ENCODE results near the gene FCER1G. TPM values are rescaled to one million over a fixed set of nuclear protein-coding genes. Genes with fewer than 3 reads are reported as not detected.

The FCER1G gene
- polyA plus RNA-seq, 1 donor from 2014 or later: 3.5 TPM

- Histone ChIP-seq H3K27ac (ENCODE audit: low read length) (no peak within 1 kb of the TSS), H3K9me2 (ENCODE audit: insufficient read depth, low read length) (no peaks in the 10 kb centered on the region), H3K27me3 (ENCODE audit: insufficient read depth, low read depth, low read length) (no peaks in the 10 kb centered on the region), H3F3A (ENCODE audit: insufficient read depth, low read length, poor library complexity, severe bottlenecking) (no peaks in the 10 kb centered on the region), H3K9ac (ENCODE audit: low read length) (no peak within 1 kb of the TSS), H2AFZ (ENCODE audit: low read depth, low read length) (no peak within 1 kb of the TSS), H4K20me1 (ENCODE audit: insufficient read depth) (no peaks in the 10 kb centered on the region), H3K79me2 (replicated peaks; ENCODE audit: insufficient read depth, low read length) (no peaks in the 10 kb centered on the region), H3K4me2 (ENCODE audit: low read length) (no peak within 1 kb of the TSS), H3K9me3 (ENCODE audit: low read length) (no peaks in the 10 kb centered on the region), H3K4me3 (ENCODE audit: low read length) (no peak within 1 kb of the TSS), H3K36me3 (ENCODE audit: insufficient read depth, low read length) (no peaks in the 10 kb centered on the region)
- TF ChIP-seq TAF1 (IDR thresholded peaks at IDR 0.05; ENCODE audit: low read depth) (no peak), CTCF (IDR thresholded peaks at IDR 0.05; ENCODE audit: poor library complexity, severe bottlenecking) (no peak), POLR2AphosphoS5 (IDR thresholded peaks at IDR 0.05) (no peak), EP300 (conservative IDR thresholded peaks at IDR 0.05; ENCODE audit: poor library complexity, severe bottlenecking) (no peak)
These were observed 23.0 kb downstream of the FCER1G start, which contains the start of gene NR1I3 for GRCh38 chr1:161238039-161238473. Gene NR1I3, minus strand, starts transcription at chr1:161238203. Its CDS starts 1,638 bp downstream, at chr1:161236565.

- H3K27ac ChIP-seq (ENCODE audit: low read length): no peak overlapping the region
- H3K79me2 ChIP-seq (replicated peaks; ENCODE audit: insufficient read depth, low read length): no peaks in the 10 kb centered on the region
- H3K9me2 ChIP-seq (ENCODE audit: insufficient read depth, low read length): no peaks in the 10 kb centered on the region
- no peak for TF ChIP-seq SMC3 (conservative IDR thresholded peaks at IDR 0.05; ENCODE audit: poor library complexity)
- TF ChIP-seq RAD21 (conservative IDR thresholded peaks at IDR 0.05): no peak
- no peak for TF ChIP-seq TAF1 (IDR thresholded peaks at IDR 0.05; ENCODE audit: low read depth)
- no peak for TF ChIP-seq EZH2 (IDR thresholded peaks at IDR 0.05; ENCODE audit: borderline replicate concordance, insufficient read depth, low read length, poor library complexity, severe bottlenecking)
- TF ChIP-seq CTCF (IDR thresholded peaks at IDR 0.05; ENCODE audit: poor library complexity, severe bottlenecking): no peak
- no peak for TF ChIP-seq POLR2AphosphoS5 (IDR thresholded peaks at IDR 0.05)
- TF ChIP-seq, protein P1, sequence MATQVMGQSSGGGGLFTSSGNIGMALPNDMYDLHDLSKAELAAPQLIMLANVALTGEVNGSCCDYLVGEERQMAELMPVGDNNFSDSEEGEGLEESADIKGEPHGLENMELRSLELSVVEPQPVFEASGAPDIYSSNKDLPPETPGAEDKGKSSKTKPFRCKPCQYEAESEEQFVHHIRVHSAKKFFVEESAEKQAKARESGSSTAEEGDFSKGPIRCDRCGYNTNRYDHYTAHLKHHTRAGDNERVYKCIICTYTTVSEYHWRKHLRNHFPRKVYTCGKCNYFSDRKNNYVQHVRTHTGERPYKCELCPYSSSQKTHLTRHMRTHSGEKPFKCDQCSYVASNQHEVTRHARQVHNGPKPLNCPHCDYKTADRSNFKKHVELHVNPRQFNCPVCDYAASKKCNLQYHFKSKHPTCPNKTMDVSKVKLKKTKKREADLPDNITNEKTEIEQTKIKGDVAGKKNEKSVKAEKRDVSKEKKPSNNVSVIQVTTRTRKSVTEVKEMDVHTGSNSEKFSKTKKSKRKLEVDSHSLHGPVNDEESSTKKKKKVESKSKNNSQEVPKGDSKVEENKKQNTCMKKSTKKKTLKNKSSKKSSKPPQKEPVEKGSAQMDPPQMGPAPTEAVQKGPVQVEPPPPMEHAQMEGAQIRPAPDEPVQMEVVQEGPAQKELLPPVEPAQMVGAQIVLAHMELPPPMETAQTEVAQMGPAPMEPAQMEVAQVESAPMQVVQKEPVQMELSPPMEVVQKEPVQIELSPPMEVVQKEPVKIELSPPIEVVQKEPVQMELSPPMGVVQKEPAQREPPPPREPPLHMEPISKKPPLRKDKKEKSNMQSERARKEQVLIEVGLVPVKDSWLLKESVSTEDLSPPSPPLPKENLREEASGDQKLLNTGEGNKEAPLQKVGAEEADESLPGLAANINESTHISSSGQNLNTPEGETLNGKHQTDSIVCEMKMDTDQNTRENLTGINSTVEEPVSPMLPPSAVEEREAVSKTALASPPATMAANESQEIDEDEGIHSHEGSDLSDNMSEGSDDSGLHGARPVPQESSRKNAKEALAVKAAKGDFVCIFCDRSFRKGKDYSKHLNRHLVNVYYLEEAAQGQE (IDR thresholded peaks at IDR 0.05; ENCODE audit: borderline replicate concordance): no peak
- TF ChIP-seq EP300 (conservative IDR thresholded peaks at IDR 0.05; ENCODE audit: poor library complexity, severe bottlenecking): no peak
- TF ChIP-seq MXI1 (conservative IDR thresholded peaks at IDR 0.05; ENCODE audit: poor library complexity, severe bottlenecking): no peak
- no peaks in the 10 kb centered on the region for H4K20me1 ChIP-seq (ENCODE audit: insufficient read depth)
- no peaks in the 10 kb centered on the region for H3K27me3 ChIP-seq (ENCODE audit: insufficient read depth, low read depth, low read length)
- H3F3A ChIP-seq (ENCODE audit: insufficient read depth, low read length, poor library complexity, severe bottlenecking): no peaks in the 10 kb centered on the region
- no peak overlapping the region for H2AFZ ChIP-seq (ENCODE audit: low read depth, low read length)
- no peaks in the 10 kb centered on the region for H3K9me3 ChIP-seq (ENCODE audit: low read length)
- H3K9ac ChIP-seq (ENCODE audit: low read length): no peak overlapping the region
- no peaks in the 10 kb centered on the region for H3K36me3 ChIP-seq (ENCODE audit: insufficient read depth, low read length)
- no peak overlapping the region for H3K4me2 ChIP-seq (ENCODE audit: low read length)
- H3K4me3 ChIP-seq (ENCODE audit: low read length): no peak overlapping the region
These were observed 26.6 kb downstream of the FCER1G start for GRCh38 chr1:161241682-161242081.
